ENCODE measurements around the gene UBE2H. TPM values are rescaled to one million over a fixed set of nuclear protein-coding genes. Genes with fewer than 3 reads are reported as not detected.

UBE2H gene
- total RNA-seq, 1 donor from 2014 or later: 194 TPM

- H3K36me3 Mint-ChIP-seq (ENCODE audit: low read depth, unreplicated experiment): peaks cover 2% of the 10 kb centered on the region
- Histone ChIP-seq H3K4me1 (ENCODE audit: insufficient read depth, low read length) (peaks cover 24% of the 10 kb centered on the region), H3K79me2 (ENCODE audit: insufficient read depth, low read length) (peaks cover 74% of the 10 kb centered on the region), H3K9ac (ENCODE audit: low read length) (peak overlapping the region; percentile 99), H3K4me2 (ENCODE audit: low read length) (peak overlapping the region; percentile 96), H3K9me3 (ENCODE audit: insufficient read depth, low read depth, low read length) (no peaks in the 10 kb centered on the region), H4K20me1 (ENCODE audit: insufficient read depth, low read length) (peaks cover 56% of the 10 kb centered on the region), H3K4me3 (ENCODE audit: insufficient read depth, low read depth, low read length) (peak overlapping the region; percentile 95), H3K27me3 (ENCODE audit: insufficient read depth, low read length) (no peaks in the 10 kb centered on the region), H3K36me3 (ENCODE audit: insufficient read depth, low read length) (no peaks in the 10 kb centered on the region), H3K27ac (ENCODE audit: low read depth, low read length) (peak overlapping the region; percentile 92), H2AFZ (ENCODE audit: low read depth, low read length) (no peak overlapping the region)
- no peaks in the 10 kb centered on the region for H3K9me3 Mint-ChIP-seq (ENCODE audit: unreplicated experiment)
- no peak overlapping the region for H3K4me3 Mint-ChIP-seq (ENCODE audit: unreplicated experiment)
- H3K4me1 Mint-ChIP-seq (ENCODE audit: low read depth, unreplicated experiment): peaks cover 16% of the 10 kb centered on the region
- H3K27me3 Mint-ChIP-seq (ENCODE audit: low read depth, unreplicated experiment): no peaks in the 10 kb centered on the region
- TF ChIP-seq EZH2 (IDR thresholded peaks at IDR 0.05; ENCODE audit: insufficient read depth, low read length) (no peak), CTCF (IDR thresholded peaks at IDR 0.05; ENCODE audit: insufficient read depth, low read depth, low read length) (no peak)
- H3K27ac Mint-ChIP-seq (ENCODE audit: unreplicated experiment): no peak overlapping the region
- DNase-seq (ENCODE audit: low read depth): no peak
- FAIRE-seq: no peak
Observed at GRCh38 chr7:129950191-129950932, 2.4 kb downstream of the UBE2H start.

- H3K36me3 ChIP-seq (ENCODE audit: insufficient read depth, low read length): no peaks in the 10 kb centered on the region
- peak overlapping the region; percentile 92 for H3K27ac ChIP-seq (ENCODE audit: low read depth, low read length)
- H4K20me1 ChIP-seq (ENCODE audit: insufficient read depth, low read length): peaks cover 64% of the 10 kb centered on the region
- Mint-ChIP-seq H3K9me3 (ENCODE audit: unreplicated experiment) (no peaks in the 10 kb centered on the region), H3K36me3 (ENCODE audit: low read depth, unreplicated experiment) (peaks cover 4% of the 10 kb centered on the region), H3K27ac (ENCODE audit: unreplicated experiment) (no peak overlapping the region), H3K4me3 (ENCODE audit: unreplicated experiment) (no peak overlapping the region), H3K27me3 (ENCODE audit: low read depth, unreplicated experiment) (no peaks in the 10 kb centered on the region), H3K4me1 (ENCODE audit: low read depth, unreplicated experiment) (peaks cover 19% of the 10 kb centered on the region)
- peak overlapping the region; percentile 95 for H3K4me3 ChIP-seq (ENCODE audit: insufficient read depth, low read depth, low read length)
- FAIRE-seq: no peak
- TF ChIP-seq CTCF (IDR thresholded peaks at IDR 0.05; ENCODE audit: insufficient read depth, low read depth, low read length) (no peak), EZH2 (IDR thresholded peaks at IDR 0.05; ENCODE audit: insufficient read depth, low read length) (no peak)
- peak overlapping the region; percentile 99 for H3K9ac ChIP-seq (ENCODE audit: low read length)
- H2AFZ ChIP-seq (ENCODE audit: low read depth, low read length): no peak overlapping the region
- H3K9me3 ChIP-seq (ENCODE audit: insufficient read depth, low read depth, low read length): no peaks in the 10 kb centered on the region
- H3K79me2 ChIP-seq (ENCODE audit: insufficient read depth, low read length): peaks cover 83% of the 10 kb centered on the region
- H3K4me1 ChIP-seq (ENCODE audit: insufficient read depth, low read length): peaks cover 24% of the 10 kb centered on the region
- peak; percentile 85 for DNase-seq (ENCODE audit: low read depth)
- H3K27me3 ChIP-seq (ENCODE audit: insufficient read depth, low read length): no peaks in the 10 kb centered on the region
- peak overlapping the region; percentile 96 for H3K4me2 ChIP-seq (ENCODE audit: low read length)
Observed at GRCh38 chr7:129949292-129950133, 3.2 kb downstream of the UBE2H start.
